ENCODE measurements around the gene MARCHF9.

DNA sequence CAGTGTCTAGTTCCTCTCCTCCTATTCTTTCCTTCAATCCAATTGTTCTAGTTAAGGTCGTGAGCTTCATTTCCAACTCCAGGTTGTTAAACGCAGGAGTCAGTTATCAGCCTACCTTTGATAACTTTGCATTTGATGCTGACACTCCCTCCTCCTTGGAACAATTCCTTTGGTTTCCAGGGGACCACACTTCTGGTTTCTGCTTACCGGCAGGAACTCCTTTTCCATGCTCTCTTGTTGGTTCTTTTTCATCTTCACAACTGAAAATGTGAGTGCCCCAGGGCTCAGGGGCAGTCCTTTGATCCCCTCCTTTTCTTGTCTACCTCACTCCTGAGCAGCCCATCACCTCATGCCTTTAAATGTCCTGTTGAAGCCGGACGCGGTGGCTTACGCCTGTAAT, 22.5 kb downstream of the MARCHF9 start:
- TF ChIP-seq, protein P1, sequence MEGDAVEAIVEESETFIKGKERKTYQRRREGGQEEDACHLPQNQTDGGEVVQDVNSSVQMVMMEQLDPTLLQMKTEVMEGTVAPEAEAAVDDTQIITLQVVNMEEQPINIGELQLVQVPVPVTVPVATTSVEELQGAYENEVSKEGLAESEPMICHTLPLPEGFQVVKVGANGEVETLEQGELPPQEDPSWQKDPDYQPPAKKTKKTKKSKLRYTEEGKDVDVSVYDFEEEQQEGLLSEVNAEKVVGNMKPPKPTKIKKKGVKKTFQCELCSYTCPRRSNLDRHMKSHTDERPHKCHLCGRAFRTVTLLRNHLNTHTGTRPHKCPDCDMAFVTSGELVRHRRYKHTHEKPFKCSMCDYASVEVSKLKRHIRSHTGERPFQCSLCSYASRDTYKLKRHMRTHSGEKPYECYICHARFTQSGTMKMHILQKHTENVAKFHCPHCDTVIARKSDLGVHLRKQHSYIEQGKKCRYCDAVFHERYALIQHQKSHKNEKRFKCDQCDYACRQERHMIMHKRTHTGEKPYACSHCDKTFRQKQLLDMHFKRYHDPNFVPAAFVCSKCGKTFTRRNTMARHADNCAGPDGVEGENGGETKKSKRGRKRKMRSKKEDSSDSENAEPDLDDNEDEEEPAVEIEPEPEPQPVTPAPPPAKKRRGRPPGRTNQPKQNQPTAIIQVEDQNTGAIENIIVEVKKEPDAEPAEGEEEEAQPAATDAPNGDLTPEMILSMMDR (IDR thresholded peaks at IDR 0.05): no peak
- TF ChIP-seq EZH2 (IDR thresholded peaks at IDR 0.05): no peak
- no peak for TF ChIP-seq EZH2phosphoT487 (IDR thresholded peaks at IDR 0.05)
